ENCODE results near the gene PTGDS. TPM values are rescaled to one million over a fixed set of nuclear protein-coding genes. Genes with fewer than 3 reads are reported as not detected.

The PTGDS gene
- total RNA-seq, 1 donor from 2014 or later = 0.26 TPM

GRCh38 chr9:136971746-136972145, 5.6 kb upstream of the PTGDS start:
- Histone ChIP-seq H3K4me3 (ENCODE audit: low read depth, low read length) (no peak overlapping the region), H3K36me3 (ENCODE audit: control insufficient read depth, insufficient read depth, low read length) (no peaks in the 10 kb centered on the region), H3K27me3 (ENCODE audit: control insufficient read depth, insufficient read depth, low read length) (no peaks in the 10 kb centered on the region)
- TF ChIP-seq CTCF (IDR thresholded peaks at IDR 0.05; ENCODE audit: insufficient read depth, low read length, severe bottlenecking) = no peak
- FAIRE-seq (no peak), DNase-seq (ENCODE audit: low read depth) (no peak)

GRCh38 chr9:136972335-136972734, 5.0 kb upstream of the PTGDS start:
- no peak for DNase-seq (ENCODE audit: low read depth)
- Histone ChIP-seq H3K27me3 (ENCODE audit: control insufficient read depth, insufficient read depth, low read length) (no peaks in the 10 kb centered on the region), H3K4me3 (ENCODE audit: low read depth, low read length) (no peak overlapping the region), H3K36me3 (ENCODE audit: control insufficient read depth, insufficient read depth, low read length) (no peaks in the 10 kb centered on the region)
- FAIRE-seq = no peak
- TF ChIP-seq CTCF (IDR thresholded peaks at IDR 0.05; ENCODE audit: insufficient read depth, low read length, severe bottlenecking) = no peak

GRCh38 chr9:136972743-136973142, 4.6 kb upstream of the PTGDS start:
- DNase-seq (ENCODE audit: low read depth) (no peak), FAIRE-seq (no peak)
- H3K4me3 ChIP-seq (ENCODE audit: low read depth, low read length) = no peak overlapping the region
- H3K36me3 ChIP-seq (ENCODE audit: control insufficient read depth, insufficient read depth, low read length) = no peaks in the 10 kb centered on the region
- no peaks in the 10 kb centered on the region for H3K27me3 ChIP-seq (ENCODE audit: control insufficient read depth, insufficient read depth, low read length)
- TF ChIP-seq CTCF (IDR thresholded peaks at IDR 0.05; ENCODE audit: insufficient read depth, low read length, severe bottlenecking) = no peak

GRCh38 chr9:136973618-136974617, 3.4 kb upstream of the PTGDS start:
- Histone ChIP-seq H3K36me3 (ENCODE audit: control insufficient read depth, insufficient read depth, low read length) (no peaks in the 10 kb centered on the region), H3K4me3 (ENCODE audit: low read depth, low read length) (no peak overlapping the region), H3K27me3 (ENCODE audit: control insufficient read depth, insufficient read depth, low read length) (no peaks in the 10 kb centered on the region)
- TF ChIP-seq CTCF (IDR thresholded peaks at IDR 0.05; ENCODE audit: insufficient read depth, low read length, severe bottlenecking) = no peak
- FAIRE-seq (no peak), DNase-seq (ENCODE audit: low read depth) (no peak)

- Histone ChIP-seq H3K4me3 (ENCODE audit: low read depth, low read length) (no peak overlapping the region), H3K27me3 (ENCODE audit: control insufficient read depth, insufficient read depth, low read length) (no peaks in the 10 kb centered on the region), H3K36me3 (ENCODE audit: control insufficient read depth, insufficient read depth, low read length) (no peaks in the 10 kb centered on the region)
- FAIRE-seq (peak; percentile 55), DNase-seq (ENCODE audit: low read depth) (peak; percentile 15)
- TF ChIP-seq CTCF (IDR thresholded peaks at IDR 0.05; ENCODE audit: insufficient read depth, low read length, severe bottlenecking) = no peak
Observed at GRCh38 chr9:136974817-136975535, 2.3 kb upstream of the PTGDS start.
